ENCODE measurements around the gene CTDSPL2.
"Not testable (repeated sequence)": the region's sequence is repeated elsewhere in the genome, so short reads cannot be mapped to it uniquely, and the experiment has no call there.

Gene CTDSPL2

DNA sequence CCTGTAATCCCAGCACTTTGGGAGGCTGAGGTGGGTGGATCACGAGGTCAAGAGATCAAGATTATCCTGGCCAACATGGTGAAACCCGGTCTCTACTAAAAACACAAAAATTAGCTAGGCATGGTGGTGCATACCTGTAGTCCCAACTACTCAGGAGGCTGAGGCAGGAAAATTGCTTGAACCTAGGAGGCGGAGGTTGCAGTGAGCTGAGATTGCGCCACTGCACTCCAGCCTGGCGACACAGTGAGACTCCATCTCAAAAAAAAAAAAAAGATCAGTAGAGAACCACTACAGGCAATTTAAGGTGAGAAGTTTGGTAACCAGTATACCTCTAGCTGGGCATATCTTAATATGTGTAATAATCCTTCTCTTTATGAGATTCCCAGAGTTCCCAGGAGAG, 117.3 kb downstream of the CTDSPL2 start:
- DNase-seq = not testable (repeated sequence)

DNA sequence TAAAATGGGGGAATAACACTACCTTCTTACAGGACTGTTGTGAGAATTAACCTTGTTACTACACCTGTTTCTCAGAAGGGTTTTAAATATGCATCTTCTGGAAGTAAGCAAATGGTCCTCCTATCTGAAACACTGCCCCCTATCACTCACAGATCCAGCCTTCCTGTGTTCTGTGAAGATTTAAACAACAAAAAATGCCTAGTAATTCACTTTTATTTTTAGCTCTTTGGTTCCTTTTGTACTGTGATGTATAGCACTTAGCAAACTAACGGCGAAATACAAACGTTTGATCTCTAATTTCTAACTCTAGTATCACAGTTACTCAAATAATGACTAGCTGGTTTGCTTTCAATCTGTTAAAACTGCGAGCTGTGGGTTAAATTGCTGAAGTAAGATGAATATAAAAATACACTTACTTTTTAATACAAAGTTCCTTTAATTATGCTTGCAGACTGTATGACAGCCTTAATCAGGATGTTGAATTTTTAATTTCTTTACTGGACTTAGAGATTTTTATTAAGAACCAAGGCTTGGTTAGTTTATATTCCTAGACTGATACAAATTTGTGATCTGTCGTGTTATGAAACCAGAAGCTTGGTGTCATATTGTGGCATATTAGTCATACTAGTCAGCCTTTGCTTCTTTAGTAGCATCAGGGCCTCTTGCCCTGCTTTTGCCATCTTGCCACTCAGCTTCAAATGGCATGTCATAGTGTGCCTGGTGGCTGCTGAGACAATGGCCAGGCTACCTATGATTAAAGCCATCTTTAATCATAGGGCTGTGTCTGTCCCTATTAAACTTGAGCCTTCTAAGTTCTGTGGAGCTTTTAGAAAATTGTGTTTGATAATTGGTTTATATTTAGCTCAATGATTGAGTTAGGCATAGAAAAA, 118.7 kb downstream of the CTDSPL2 start:
- no peak for DNase-seq

DNA sequence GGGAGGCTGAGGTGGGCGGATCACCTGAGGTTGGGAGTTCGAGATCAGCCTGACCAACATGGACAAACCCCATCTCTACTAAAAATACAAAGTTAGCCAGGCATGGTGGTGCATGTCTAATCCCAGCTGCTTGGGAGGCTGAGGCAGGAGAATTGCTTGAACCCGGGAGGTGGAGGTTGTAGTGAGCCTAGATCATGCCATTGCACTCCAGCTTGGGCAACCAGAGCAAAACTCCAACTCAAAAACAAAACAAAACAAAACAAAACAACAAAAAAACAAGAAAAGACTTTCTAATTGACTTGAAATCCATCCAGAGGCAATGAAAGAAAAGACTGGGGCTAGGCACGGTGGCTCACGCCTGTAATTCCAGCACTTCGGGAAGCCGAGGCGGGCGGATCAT, 121.7 kb downstream of the CTDSPL2 start:
- not testable (repeated sequence) for DNase-seq

DNA sequence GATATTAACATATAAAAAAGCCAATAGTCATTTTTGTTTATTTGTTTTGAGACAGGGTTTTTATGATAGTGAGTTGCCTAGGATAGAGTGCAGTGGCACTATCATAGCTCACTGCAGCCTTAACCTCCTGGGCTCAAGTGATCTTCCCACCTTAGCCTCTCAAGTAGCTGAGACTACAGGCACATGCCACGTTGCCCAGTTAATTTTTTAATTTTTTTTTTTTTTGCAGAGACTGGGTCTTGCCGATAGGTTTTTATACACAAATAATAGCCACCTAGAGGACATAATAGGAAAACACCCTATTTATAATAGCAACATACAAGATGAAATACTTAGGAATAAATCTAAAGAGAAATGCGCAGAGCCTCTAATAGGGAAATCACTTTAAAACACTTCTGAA, 122.8 kb downstream of the CTDSPL2 start:
- DNase-seq = no peak

DNA sequence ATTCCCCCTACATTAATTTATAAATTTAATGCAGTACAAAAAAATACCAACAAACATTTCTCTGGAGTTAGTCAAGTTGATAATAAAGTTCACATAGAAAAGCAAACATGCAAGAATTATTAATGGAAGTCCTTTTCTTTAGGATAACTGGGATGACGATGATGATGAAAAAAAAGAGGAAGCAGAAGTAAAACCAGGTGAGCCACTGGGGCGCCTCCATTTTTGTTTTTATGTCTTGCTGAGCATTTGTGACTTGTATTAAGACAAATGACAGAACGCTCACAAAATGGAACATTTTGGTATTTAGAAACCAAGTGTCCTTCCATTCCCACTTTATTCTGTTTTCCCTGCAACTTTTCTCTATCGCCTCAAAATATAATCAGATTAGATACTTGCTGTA, 123.3 kb downstream of the CTDSPL2 start:
- no peak for DNase-seq

DNA sequence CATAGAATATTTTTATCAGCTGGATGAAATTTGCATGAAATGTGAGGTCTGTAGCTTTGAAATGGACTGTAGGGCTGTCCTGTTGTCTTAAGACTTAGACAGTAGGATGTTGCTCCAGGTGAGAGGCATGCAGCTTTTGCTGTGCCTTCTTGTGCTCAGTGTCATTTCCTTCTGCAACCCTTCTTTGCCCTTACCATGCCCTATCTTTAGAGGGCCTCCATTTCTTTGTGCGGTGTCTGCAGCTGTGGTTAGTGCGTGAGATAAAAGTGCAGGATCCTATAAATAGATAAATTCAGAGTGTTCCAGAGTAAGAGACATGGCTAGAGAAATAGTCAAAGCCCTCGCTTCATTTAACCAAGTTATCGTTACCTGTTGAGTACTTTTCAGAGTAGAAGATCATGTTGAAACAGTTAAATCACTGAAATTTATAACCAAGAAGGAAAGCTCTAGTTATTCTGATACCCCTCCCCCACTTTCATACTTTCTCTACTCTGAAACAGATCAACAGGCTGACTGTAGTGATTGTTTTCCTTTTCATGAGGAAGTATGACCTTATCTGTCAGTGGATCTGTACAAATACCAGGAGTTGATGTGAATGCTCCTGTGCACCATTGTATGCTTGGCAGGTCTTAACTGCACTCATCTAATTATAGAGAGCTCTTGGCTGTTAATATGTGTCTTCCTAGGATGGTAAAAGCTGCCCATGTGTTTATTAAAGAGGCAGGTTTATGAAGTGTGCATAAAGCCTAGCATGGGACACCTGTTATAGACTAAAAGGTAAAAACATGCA, 127.7 kb downstream of the CTDSPL2 start:
- DNase-seq = no peak

DNA sequence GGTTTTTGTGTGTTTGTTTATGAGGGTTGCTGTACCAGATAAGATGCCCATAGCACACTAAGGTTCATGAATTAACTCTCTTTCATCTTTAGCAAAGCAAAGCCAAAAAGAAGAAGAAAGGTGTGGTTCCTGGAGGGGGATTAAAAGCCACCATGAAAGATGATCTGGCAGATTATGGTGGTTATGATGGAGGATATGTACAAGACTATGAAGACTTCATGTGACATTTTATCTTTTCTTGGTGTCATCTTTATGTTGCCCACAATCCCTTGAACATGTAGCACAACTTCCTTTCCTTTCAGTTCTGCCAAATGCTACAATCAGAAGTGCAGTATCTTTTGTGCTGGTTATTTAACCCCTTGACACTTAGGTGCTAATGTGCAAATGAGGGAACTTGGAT, 133.5 kb downstream of the CTDSPL2 start:
- not testable (repeated sequence) for DNase-seq

DNA sequence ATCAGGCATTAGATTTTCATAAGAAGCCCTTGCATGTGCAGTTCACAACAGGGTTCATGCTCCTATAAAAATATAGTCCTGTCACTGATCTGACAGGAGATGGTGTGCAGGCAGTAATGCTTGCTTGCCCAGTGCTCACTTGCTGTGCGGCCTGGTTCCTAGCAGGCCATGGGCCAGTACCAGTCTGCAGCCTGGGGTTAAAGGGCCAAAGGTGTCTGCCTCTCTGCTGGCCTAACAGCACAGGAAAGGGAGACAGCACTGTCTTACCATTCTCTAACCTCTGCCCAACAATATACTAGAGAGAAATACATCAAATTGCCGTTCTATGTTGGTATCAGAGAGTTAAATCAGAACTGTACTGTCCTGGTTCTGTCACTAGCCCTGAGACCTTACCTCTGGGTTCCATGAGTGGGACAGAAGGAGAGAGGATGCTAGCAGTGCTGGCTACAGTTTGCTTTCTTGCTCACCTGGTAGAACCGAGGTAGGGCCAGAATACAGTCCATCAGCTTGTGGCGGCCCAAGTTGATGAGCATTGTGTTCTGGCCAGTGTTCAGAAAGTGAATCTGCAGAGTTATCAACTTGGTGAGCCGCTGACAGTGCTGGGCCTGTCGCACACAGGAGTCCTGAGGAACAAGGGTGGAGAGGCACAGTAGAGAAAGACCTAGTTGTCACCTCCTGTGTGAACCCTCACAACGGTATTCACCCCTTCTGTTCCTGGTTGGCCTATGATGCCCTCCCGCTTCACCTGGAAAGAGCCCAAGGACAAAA, 138.1 kb downstream of the CTDSPL2 start:
- DNase-seq = no peak

DNA sequence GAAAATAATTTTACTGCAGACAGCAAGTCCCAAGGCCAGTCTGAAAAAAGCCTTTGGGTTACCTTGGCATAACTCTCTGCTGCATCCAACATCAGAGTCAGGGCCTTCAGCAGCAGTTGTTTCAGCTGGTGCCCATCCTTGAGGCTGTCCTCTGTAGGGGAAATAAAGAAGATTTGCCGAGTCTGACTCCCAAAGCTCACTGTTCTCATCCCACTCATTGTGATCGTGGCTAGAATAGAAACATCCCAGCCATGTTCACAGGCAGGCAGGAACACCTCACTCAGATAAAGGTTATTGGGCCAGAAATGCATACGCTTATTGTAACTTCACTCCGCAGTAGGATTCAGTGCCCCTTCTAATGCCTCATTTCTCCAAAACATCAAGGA, 138.7 kb downstream of the CTDSPL2 start:
- DNase-seq = no peak

DNA sequence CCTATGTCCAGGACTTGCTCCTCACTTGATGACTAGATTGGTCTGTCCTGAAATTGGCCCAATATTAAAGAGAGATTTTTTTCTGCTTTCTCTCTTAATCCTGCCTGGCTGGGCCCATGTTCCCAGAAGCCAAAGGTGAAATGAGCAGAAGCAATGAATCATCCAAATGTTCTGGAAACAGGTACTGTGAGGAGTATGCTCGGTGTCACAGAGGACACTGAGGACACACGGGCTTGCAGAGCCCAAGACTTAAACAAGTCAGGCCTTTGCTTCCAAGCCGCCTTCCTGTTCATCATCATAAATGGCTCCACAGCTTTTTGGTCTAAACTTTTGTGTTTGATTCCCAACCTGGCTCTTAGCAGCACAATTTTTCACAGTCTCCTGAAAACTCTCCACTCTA, 140.9 kb downstream of the CTDSPL2 start:
- no peak for DNase-seq

DNA sequence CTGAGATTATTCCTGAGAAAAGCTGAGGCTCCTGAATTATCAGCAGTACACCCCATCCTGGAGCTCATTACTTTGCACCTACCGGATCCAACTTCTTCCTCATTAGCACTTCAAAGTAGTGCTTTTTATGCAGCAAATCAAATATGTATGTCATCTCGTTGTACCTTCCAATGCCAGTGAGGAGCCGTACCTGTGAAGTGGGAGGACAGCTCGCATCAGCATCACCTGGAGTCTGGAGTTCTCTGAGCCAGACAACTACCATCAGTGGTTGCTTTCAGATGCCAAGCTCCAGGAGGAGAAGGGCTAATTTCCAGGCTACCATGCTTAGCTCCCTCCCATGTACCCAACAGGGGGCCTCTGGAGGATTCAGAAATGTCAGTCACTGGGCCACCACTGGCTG, 141.9 kb downstream of the CTDSPL2 start:
- DNase-seq = no peak

DNA sequence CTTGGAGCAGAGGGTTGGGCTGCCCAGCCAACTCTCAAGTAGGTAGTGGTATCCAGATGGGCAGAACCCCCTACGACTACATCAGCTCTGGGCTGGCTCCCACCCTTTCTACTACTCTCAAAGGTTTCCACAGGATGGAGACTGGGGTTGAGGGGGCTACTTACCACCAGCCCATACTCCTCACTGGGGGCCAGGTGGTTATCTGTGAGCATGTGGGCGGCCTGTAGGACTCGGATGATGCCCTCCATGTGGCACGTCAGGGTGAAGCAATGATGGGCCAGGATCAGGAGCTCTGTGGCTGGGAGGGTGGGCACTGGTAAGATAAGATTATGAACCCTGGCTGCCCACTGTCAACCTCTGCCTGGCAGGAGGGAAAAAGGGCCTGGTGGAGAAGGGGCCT, 142.9 kb downstream of the CTDSPL2 start:
- no peak for DNase-seq

DNA sequence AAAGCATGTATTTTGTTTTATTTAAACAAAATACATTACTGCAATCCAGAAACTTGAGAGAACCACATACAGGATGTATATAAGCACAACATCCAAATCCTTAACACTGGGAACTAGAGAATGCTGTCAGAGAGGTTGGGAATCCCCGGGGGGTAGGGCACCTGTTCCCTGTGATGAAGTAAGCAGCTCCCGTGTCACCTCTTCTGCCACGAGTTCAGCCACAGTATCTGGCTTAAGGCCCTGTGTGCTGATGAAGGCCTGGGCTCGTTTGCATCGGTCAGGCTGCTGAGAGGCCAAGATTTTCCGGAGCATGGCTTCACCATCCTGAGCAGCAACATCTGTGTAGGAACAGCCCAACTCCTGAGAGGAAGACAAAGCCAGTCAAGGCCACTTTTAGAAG, 146.0 kb downstream of the CTDSPL2 start:
- no peak for DNase-seq

DNA sequence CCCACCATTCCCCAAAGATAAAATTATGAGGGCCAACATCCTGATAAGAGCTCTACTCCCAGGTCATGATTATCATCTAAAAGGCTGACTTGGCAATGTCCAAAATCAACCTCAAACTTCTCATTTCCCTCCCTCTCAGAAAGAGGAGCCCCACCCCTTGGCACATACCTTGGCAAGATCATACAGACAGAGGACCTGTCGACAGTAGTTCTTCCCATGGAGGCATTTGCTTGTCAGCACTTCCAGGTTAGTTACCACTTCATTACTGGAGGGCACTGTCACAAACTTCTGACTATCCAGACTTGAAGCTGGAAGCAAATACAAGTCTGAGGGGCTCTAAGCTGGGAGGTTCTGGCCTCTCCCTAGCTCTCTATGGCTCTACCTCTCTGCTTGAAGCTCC, 147.3 kb downstream of the CTDSPL2 start:
- no peak for DNase-seq
